HUES6 (cell line): ENCODE results near the gene RFC2.
"Not testable (repeated sequence)": the region's sequence is repeated elsewhere in the genome, so short reads cannot be mapped to it uniquely, and the experiment has no call there.

ENCODE experiments used
- H3K27ac ChIP-seq: 2 replicates; pipeline ENCODE4 v1.7.0; 2013; ENCODE audit warnings: low read depth, mild to moderate bottlenecking, low read length, inconsistent platforms
- H3K27me3 ChIP-seq: 2 replicates; pipeline ENCODE4 v1.6.1; 2013; ENCODE audit warnings: low read length; ENCODE audit not compliant: control insufficient read depth, insufficient read depth
- H3K36me3 ChIP-seq: 2 replicates; pipeline ENCODE4 v1.6.1; 2013; ENCODE audit warnings: low read length; ENCODE audit not compliant: control insufficient read depth, insufficient read depth
- H3K4me1 ChIP-seq: 2 replicates; pipeline ENCODE4 v1.6.1; 2013; ENCODE audit warnings: low read length; ENCODE audit not compliant: control insufficient read depth, insufficient read depth
- H3K4me3 ChIP-seq: 2 replicates; pipeline ENCODE4 v1.5.1; 2013; ENCODE audit warnings: low read depth, low read length
- H3K9ac ChIP-seq: one replicate; pipeline ENCODE4 v1.6.1; 2013; ENCODE audit warnings: mild to moderate bottlenecking, low read length
- H3K9me3 ChIP-seq: 2 replicates; pipeline ENCODE4 v1.6.1; 2013; ENCODE audit warnings: low read depth, low read length; ENCODE audit not compliant: control insufficient read depth, insufficient read depth

Gene RFC2

GRCh38 chr7:74258639-74259038 lies 4.4 kb upstream of the RFC2 start:
- no peaks in the 10 kb centered on the region for H3K9me3 ChIP-seq
- H3K9ac ChIP-seq = no peak overlapping the region
- H3K27me3 ChIP-seq = no peaks in the 10 kb centered on the region
- H3K4me1 ChIP-seq = no peaks in the 10 kb centered on the region
- H3K4me3 ChIP-seq = no peak overlapping the region
- no peaks in the 10 kb centered on the region for H3K36me3 ChIP-seq
- H3K27ac ChIP-seq = no peak overlapping the region

DNA sequence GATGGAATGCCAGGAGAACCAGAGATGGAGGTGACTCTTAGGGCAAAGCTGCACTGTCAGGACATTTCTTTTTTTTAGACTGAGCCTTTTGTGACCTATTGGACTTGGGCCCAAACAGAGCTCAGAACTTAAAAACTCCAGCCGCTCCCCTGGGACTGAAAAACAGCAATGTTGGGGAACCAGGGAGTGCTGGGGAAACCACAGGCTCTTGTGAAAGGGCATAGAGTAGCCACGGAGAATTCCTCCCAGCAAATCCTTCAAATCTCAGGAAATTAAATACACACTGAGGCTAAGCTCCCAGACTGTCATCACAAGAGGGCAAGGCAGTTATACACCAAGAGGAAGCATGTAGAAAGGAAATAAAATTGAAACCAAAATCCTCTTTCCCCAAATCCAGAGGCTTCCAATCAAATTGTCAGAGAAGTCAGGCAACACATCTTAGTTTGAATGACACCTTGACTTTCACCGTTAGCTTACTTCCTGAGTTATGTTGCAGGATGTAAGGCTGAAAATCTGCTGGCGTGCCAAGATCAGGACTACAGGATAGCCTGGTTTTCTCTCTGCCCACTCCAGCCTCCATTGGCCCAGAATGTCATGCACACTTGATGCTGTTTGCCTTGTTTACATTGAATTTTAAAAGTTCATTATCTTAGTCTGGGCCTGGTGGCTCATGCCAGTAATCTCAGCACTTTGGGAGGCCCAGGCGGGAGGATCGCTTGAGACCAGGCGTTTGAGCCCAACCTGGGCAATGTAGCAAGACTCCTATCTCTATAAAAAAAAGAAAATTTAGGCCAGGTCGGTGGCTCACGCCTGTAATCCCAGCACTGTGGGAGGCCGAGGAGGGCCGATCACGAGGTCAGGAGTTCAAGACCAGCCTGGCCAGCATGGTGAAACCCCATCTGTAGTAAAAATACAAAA lies 2.6 kb upstream of the RFC2 start:
- Histone ChIP-seq H3K9me3 (no peaks in the 10 kb centered on the region), H3K27ac (no peak overlapping the region), H3K9ac (no peak overlapping the region), H3K27me3 (no peaks in the 10 kb centered on the region), H3K36me3 (peaks cover 8% of the 10 kb centered on the region), H3K4me3 (no peak overlapping the region), H3K4me1 (no peaks in the 10 kb centered on the region)

- Histone ChIP-seq H3K4me3 (peak overlapping the region; percentile 95), H3K36me3 (peaks cover 17% of the 10 kb centered on the region)
- not testable (repeated sequence) for H3K4me1 ChIP-seq, H3K9me3 ChIP-seq, H3K27ac ChIP-seq, H3K9ac ChIP-seq, H3K27me3 ChIP-seq
Measured at GRCh38 chr7:74255461-74255860, 1.3 kb upstream of the RFC2 start.

- Histone ChIP-seq H3K9me3 (no peaks in the 10 kb centered on the region), H3K36me3 (peaks cover 23% of the 10 kb centered on the region), H3K27ac (peak overlapping the region; percentile 95), H3K27me3 (no peaks in the 10 kb centered on the region), H3K4me3 (peak overlapping the region; percentile 95), H3K4me1 (no peaks in the 10 kb centered on the region), H3K9ac (peak overlapping the region; percentile 98)
Measured at GRCh38 chr7:74254858-74255379, 720 bp upstream of the RFC2 start.

DNA sequence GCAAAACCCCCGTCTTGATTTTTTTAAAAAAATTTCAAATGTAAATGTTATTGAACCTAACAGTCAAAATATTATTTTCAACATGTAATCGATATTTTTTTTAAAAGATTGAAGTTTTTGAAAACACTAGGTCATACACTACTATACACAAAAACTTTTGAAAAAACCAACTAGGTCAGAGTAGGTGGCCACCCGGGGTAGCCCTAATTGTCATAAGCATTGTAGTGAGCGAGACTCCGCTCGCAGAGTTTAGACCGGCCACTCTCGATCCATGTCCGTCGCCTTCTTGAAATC lies 417 bp downstream of the RFC2 start:
- H3K9ac ChIP-seq = peak overlapping the region; percentile 98
- H3K27me3 ChIP-seq = no peaks in the 10 kb centered on the region
- no peaks in the 10 kb centered on the region for H3K9me3 ChIP-seq
- H3K27ac ChIP-seq = peak overlapping the region; percentile 95; the same call in 1 of the 2 replicates
- no peaks in the 10 kb centered on the region for H3K4me1 ChIP-seq
- peak overlapping the region; percentile 95 for H3K4me3 ChIP-seq
- H3K36me3 ChIP-seq = peaks cover 34% of the 10 kb centered on the region

- Histone ChIP-seq H3K9me3 (no peaks in the 10 kb centered on the region), H3K27me3 (no peaks in the 10 kb centered on the region), H3K36me3 (peaks cover 38% of the 10 kb centered on the region), H3K4me3 (peak overlapping the region; percentile 95), H3K27ac (no peak overlapping the region), H3K4me1 (no peaks in the 10 kb centered on the region), H3K9ac (peak overlapping the region; percentile 98)
Measured at GRCh38 chr7:74253331-74253730, 868 bp downstream of the RFC2 start.

DNA sequence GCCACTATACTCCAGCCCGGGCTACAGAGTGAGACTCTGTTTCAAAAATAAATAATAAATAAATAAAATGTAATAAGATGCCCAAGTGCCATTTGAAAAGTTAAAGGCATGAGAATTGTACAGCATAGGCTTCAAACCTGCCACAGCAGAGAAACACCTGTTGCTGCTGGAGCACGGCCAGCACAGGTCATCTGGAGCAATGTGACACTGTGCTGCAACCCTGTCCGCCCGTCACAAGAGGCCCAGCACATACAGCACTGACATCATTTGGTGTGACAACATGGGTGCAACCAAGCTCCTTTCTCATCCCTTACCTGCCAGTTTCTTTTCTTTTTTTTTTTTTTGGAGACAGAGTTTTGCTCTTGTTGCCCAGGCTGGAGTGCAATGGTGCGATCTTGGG lies 1.3 kb downstream of the RFC2 start:
- peak overlapping the region; percentile 95 for H3K4me3 ChIP-seq

GRCh38 chr7:74249058-74249457 lies 5.1 kb downstream of the RFC2 start:
- not testable (repeated sequence) for H3K27me3 ChIP-seq, H3K9ac ChIP-seq, H3K4me1 ChIP-seq, H3K9me3 ChIP-seq, H3K27ac ChIP-seq, H3K4me3 ChIP-seq
- peaks cover 72% of the 10 kb centered on the region for H3K36me3 ChIP-seq

More for the DNA sequence above, 1.3 kb downstream of the RFC2 start:
- Histone ChIP-seq H3K4me1 (no peaks in the 10 kb centered on the region), H3K9me3 (no peaks in the 10 kb centered on the region), H3K9ac (no peak overlapping the region), H3K36me3 (peaks cover 43% of the 10 kb centered on the region), H3K27me3 (no peaks in the 10 kb centered on the region), H3K27ac (no peak overlapping the region)

- Histone ChIP-seq H3K27me3 (no peaks in the 10 kb centered on the region), H3K9me3 (no peaks in the 10 kb centered on the region), H3K36me3 (peaks cover 79% of the 10 kb centered on the region), H3K4me3 (no peak overlapping the region), H3K4me1 (no peaks in the 10 kb centered on the region), H3K9ac (no peak overlapping the region), H3K27ac (no peak overlapping the region)
Measured at GRCh38 chr7:74248156-74248555, 6.0 kb downstream of the RFC2 start.

- H3K36me3 ChIP-seq = peaks cover 88% of the 10 kb centered on the region
- H3K27ac ChIP-seq = no peak overlapping the region
Measured at GRCh38 chr7:74246497-74246896, 7.7 kb downstream of the RFC2 start.

DNA sequence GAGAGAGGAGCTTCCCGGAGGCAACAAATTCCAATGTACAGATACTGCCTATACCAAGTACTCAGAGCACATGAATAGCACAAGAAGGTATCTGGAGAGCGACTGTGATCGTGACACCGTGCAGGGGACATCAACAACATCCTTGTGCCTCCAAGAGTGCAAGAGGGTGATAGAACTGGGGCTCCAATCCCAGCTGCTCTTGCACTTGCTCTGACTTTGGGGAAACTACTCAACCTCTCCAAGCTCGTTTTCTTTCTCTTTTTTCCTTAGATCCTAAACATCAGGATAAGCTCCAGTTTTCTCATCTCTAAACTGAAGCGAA lies 12.1 kb downstream of the RFC2 start:
- H3K4me1 ChIP-seq = no peaks in the 10 kb centered on the region
- no peaks in the 10 kb centered on the region for H3K9me3 ChIP-seq
- H3K27ac ChIP-seq = no peak overlapping the region
- H3K36me3 ChIP-seq = peaks cover 89% of the 10 kb centered on the region
- no peak overlapping the region for H3K4me3 ChIP-seq
- no peaks in the 10 kb centered on the region for H3K27me3 ChIP-seq
- no peak overlapping the region for H3K9ac ChIP-seq

More at GRCh38 chr7:74246497-74246896, 7.7 kb downstream of the RFC2 start:
- H3K9me3 ChIP-seq = no peaks in the 10 kb centered on the region
- H3K27me3 ChIP-seq = no peaks in the 10 kb centered on the region
- H3K4me1 ChIP-seq = no peaks in the 10 kb centered on the region
- no peak overlapping the region for H3K4me3 ChIP-seq
- no peak overlapping the region for H3K9ac ChIP-seq
